Activated gamma-delta T cell (primary cell): ENCODE results near the gene POC1A.
A peak's percentile ranks its signal among the peaks of the same experiment; 100 is the strongest.

Experiments
- DNase-seq: peaks from one replicate; lab custom pipeline; 2025; lab: John Stamatoyannopoulos, UW

POC1A gene

DNA sequence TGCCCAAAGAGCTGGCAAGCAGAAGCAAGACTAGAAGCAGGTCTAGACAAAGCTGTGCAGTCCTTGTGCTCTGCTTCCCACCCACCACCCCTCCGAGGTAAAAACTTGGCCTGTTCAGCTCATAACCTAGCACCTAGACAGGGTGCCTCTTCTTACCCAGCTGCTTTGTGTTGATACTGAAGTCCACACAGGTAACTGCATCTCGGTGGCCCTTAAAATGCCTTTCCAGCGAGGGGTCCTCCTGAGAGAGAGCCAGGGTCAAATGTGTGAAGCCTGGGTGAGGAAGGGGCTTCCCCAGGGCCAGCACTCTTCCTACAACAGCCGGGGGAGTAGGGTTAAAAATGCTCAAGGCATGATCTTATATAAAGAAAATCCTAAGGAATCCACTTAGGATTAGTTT, 3.4 kb downstream of the POC1A start:
- DNase-seq, result no peak

- DNase-seq, result no peak
Measured at GRCh38 chr3:52150357-52150756, 3.9 kb downstream of the POC1A start.

DNA sequence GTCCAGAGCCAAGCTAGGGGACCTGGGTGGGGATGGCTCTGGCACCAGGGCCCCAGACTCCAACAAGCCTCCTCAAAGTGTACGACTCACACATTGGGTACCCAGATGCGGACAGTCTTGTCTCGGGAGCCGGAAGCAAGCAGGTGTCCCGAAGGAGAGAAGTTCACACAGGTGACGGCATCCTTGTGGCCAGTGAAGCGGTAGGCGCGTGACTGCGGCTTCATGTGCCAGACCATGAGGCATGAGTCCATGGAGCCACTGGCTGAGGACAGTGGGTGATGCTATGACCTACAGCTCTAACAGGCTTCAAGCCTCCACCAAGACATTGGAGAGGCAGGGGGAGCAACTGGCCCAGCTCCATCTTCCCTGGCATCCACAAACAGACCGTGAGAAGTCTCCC, 4.5 kb downstream of the POC1A start:
- no peak for DNase-seq

- DNase-seq, result no peak
Measured at GRCh38 chr3:52149021-52149420, 5.2 kb downstream of the POC1A start.

GRCh38 chr3:52147804-52148203, 6.4 kb downstream of the POC1A start:
- DNase-seq, result no peak

DNA sequence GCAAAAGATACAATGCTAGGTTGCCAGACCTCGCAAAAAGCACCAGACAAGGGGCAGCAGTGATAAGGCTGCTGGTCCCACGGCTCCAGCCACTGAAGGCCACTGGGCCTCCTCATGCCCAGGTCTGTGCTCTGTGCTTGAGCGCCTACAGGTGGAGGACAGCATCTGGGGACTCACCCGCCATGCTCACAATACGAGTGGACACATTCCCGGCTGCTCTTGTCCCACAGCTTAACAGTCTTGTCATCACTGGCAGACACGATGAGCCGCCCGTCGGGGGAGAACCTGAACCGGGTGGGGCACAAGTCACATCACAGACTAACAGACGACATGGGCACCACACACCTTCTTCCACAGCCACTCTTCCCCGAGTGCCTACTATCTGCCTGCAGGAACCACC, 7.4 kb downstream of the POC1A start:
- DNase-seq, result no peak

GRCh38 chr3:52146189-52146588, 8.0 kb downstream of the POC1A start:
- DNase-seq, result no peak

- no peak for DNase-seq
Measured at GRCh38 chr3:52145736-52146110, 8.5 kb downstream of the POC1A start.

DNA sequence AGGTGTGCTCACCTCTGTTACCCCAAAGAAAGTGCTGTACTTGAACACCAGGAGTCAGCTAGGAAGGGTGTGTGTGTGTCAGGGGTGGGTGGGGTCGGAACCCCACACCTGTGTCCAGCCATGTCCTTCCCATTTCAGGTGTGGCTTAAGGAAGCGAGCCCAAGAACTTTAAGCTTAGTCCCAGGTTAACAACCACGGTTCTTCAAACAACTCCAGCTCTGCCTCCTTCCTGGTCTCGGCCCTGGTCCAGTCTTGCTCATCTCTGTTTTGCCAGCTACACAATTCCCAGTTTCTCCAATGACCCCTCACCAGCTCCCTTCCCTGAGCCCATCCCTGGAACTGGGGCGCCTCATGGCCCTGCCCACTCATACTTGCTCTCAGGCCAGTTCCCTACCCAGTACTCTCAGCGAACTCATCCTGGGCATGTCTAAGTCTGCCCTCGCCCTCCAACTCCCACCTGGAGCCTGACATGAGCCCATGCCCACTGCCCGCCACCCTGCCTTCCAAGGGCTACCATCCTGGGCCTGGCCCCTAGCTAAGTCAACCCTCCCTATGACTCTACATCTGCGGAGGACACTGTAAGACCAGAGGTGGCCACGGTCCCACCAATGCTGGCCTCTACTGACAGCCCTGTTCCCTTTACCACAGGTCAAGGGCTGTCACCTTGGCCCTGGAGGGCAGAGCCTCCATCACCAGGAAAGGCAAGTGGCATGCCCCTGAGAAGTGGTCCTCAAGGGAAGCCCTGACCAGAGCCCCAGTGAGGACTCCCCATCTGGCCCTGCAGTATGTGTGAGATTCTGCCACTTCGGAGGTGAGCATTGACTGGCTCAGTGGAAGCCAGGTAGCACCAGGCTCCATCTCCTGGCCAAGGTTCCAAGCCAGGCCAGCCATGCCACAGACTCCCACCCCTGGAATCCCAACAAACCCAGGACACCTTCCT, 9.2 kb downstream of the POC1A start:
- no peak for DNase-seq

- DNase-seq, result peak; percentile 14
Measured at GRCh38 chr3:52144034-52144795, 10.0 kb downstream of the POC1A start.

- DNase-seq, result no peak
Measured at GRCh38 chr3:52143616-52144015, 10.6 kb downstream of the POC1A start.

DNA sequence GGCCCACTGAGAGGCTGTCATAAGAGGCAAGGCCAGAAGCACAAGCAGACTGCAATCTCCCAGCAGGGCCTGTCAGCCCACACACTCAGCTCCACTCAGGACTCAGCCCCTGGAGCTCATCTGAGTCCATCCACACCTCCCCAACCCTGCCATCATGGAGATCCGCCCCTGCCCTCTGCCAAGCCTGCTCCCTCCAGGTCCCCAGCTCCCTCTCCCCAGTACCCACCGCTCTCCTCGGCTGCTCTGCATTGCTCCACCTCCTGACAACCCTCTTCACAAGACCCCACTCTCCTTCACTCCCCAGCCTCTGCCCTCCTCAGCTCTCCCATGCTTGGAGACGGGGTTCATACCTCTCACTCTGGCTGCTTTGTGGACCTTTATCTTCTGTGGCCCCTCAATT, 11.1 kb downstream of the POC1A start:
- no peak for DNase-seq

DNA sequence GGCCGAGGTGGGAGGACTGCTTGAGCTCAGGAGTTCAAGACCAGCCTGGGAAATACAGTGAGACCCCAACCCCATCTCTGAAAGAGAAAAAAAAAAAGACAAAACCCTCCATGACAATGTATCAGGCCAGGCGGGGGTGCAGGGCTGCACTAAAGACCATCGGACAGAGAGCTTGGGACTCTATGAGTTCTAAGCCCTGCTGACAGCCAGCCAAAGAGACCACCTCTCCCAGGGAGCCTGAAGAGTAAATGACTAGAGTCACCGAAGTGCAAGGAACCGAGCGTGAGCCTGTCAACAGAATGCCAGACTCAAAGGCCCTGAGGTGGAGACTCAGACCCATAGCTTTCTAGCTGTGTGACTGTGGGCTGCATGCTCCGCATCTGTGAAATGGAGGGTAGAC, 12.5 kb downstream of the POC1A start:
- DNase-seq, result no peak

DNA sequence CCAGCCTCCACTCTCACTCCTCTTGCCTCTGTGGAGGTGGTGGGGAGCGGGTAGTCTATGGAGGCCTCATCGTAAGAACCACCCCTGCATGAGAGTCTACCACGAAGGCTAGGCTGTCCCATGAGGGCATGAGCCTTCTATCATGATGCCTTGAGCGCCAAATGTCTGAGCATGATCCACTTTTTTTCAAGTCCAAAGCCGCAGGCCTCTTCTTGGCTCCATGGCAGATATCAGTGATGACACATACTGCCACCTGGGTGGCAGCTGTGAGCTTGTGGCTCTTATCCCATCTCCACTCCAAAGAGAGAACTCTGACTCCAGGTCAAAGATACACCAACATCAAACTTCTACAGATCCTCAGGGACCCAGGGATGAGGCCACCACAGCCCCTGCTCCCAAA, 13.5 kb downstream of the POC1A start:
- DNase-seq, result no peak

- no peak for DNase-seq
Measured at GRCh38 chr3:52140000-52140399, 14.2 kb downstream of the POC1A start.

DNA sequence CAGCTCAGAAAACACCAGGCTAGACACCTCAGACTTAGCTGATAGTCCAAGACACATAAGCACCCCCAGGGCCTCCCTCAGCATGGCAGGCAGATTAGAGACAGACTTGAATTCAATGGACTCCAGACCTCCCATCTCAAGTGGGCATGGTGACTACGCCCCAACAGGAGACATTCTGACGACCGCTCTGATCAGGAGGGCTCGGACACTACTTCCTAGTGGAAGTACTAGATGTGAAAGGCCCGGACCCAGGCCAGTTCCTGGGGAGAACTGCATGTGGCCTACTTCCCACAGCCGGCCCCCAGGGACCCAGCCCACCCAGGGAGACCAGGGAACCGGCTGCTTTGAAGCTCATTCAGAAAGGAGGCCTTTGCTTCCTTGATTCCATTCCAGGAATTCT, 16.9 kb downstream of the POC1A start:
- DNase-seq, result no peak

DNA sequence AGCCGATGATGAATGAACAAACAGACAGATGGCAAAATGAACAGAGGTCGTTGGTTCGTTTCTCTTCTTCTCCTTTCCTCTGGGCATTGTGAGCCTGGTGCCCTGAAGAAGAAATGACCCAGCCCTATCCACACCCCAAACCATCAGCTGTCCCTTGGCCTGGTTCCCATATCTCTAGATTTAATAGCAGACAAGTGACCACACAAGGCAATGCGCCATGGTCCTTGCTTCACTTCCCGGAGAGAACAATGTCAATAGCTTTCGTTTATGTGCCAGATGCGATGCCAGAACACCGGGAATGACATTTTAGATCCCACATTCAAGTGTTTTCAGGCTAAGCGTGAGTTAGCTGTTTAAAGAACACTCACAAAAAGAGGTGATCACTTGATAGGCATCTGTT, 17.7 kb downstream of the POC1A start:
- DNase-seq, result no peak

GRCh38 chr3:52135332-52135731, 18.9 kb downstream of the POC1A start:
- DNase-seq, result no peak

GRCh38 chr3:52134761-52135160, 19.5 kb downstream of the POC1A start:
- no peak for DNase-seq

DNA sequence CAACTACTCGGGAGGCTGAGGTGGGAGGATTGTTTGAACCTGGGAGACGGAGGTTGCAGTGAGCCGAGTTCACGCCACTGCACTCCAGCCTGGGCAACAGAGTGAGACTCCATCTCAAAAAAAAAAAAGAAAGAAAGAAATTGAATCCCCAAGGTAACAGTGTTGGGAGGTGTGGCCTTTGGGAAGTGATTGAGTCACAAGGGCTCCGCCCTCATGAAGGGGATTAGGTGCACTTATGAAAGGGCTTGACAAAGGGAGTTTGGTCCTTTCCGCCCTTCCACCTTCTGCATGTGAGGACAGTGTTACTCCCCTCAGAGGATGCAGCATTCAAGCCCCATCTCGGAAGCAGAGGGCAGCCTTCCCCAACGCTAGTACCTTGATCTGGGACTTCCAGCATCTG, 21.3 kb downstream of the POC1A start:
- DNase-seq, result no peak

GRCh38 chr3:52132041-52132440, 22.2 kb downstream of the POC1A start:
- no peak for DNase-seq

DNA sequence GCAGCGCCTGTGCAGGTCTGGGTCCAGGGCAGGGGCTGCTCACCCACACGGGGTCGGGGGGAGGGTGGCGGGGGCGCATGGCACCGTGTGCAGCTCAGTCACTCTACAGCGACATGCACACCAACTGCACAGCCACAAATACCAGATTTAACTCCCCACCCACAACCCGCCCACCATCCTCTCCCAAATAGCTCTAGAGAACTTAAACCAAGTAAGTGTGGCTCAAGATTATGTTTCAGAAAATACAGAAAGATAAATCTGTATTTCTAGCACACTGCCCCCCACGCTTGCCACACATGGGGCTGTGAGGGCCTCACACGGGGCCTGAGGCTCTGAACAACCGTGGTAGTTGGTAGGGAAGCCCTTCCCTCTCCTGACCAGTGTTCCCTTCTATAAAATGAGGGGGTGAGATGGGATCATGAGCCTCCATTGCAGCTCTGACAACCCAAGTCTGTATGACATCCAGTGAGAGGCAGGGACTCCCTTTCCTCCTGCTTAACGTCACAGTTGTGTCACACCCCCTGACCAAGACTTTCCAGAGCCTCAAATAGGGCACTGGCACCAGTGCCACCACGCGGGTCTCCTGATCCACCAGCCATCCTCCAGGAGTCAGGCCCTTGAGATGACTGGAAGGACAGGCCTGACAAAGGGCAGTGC, 23.1 kb downstream of the POC1A start:
- DNase-seq, result no peak
